Measurements from ENCODE around the gene MRTFB.

MRTFB gene

GRCh38 chr16:14284930-14285512 lies 213.9 kb downstream of the MRTFB start:
- TF ChIP-seq CTCF (IDR thresholded peaks at IDR 0.05; ENCODE audit: low read depth, low read length) (peak; percentile 7), MAX (IDR thresholded peaks at IDR 0.05; ENCODE audit: low read depth, low read length) (0 out of 2 replicates have a peak, but pooled peaks have one; percentile 9), MYC (IDR thresholded peaks at IDR 0.05; ENCODE audit: low read depth, low read length) (no peak)
- DNase-seq (ENCODE audit: low read depth): no peak
- H3K4me3 ChIP-seq (ENCODE audit: low read depth, low read length): peak overlapping the region; percentile 80

DNA sequence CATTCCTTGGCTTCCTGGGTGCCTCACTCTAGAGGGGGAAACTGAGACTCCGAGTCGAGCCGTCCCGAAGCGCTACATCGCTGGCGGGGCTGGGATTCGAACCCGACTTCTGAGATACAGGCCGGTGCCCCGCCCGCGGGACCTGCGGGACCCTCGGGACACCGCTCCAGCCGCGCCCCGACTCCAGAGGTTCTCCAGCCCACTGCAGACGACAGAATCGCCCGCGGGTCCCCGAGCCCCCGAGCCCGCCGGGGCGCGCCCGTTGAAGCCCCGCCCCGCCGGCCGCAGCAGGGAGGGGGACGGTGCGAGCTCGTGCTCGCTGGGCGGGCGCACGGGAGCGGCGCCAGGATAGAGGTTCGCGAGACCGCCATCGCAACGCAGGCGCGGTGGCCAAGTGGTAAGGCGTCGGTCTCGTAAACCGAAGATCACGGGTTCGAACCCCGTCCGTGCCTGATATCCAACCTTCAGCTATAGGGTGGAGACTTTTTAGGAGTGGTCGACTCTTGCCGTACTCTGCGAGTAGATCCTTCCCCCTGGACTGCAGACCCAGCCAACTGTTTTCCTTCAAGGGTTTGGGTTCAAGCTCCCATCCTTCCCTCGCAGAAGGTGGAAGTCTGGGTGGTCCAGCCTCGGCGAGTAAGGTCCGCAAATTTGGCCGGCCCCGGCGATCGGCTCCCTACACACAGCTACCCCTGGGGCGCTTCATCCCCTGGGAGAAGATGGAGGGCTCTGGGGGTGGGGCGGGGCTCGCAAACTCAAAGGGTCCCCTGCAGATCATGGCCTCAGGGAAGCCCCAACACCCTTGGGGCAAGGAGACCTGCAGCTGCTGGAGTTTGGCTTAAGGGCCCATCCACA lies 214.6 kb downstream of the MRTFB start:
- peak; percentile 96 for DNase-seq (ENCODE audit: low read depth)
- TF ChIP-seq MYC (IDR thresholded peaks at IDR 0.05; ENCODE audit: low read depth, low read length) (peak; percentile 66), CTCF (IDR thresholded peaks at IDR 0.05; ENCODE audit: low read depth, low read length) (no peak), POLR2A (IDR thresholded peaks at IDR 0.05; ENCODE audit: extremely low read depth, insufficient read length) (peak; percentile 22), MAX (IDR thresholded peaks at IDR 0.05; ENCODE audit: low read depth, low read length) (peak; percentile 60)
- peak overlapping the region; percentile 80 for H3K4me3 ChIP-seq (ENCODE audit: low read depth, low read length)

DNA sequence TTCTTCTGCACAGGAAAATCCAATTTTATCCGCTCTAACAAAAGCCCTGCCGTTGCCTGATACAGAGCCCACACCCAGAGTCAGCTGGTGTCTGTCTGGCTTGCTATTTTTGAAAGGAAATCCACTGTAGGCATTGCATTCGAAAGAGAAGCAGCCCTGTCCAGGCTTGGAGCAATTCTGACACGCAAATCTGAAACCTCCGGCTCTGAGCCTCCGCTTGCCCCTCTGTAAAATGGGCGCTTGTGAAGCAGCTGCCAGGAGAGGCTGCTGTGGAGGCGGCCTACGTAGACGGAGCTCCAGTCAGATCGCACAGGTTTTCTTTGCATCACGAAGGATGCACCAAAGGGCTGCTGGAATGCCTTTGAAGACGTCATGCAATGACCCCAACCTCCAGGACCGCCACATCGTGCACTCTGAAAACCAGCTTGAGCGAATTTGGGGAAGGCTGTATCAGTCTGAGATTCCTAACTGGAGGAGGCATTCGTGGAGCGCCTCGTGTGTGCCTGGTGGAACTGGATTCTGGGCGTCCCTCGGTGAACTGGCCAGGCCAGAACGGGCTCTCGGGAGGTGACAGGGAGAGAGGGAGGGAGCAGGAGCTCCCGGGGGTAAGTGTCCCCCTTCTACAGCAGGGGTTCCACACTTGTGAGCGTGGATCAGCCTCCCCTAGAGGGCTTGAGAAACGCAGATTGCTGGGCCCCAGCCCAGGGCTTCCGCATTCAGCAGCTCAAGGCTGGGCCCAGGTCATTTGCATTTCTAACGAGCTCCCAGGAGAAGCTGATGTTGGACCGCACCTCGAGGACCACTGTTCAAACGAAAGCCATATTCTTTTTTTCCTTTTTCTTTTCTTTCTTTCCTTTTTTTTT lies 215.5 kb downstream of the MRTFB start:
- H3K4me3 ChIP-seq (ENCODE audit: low read depth, low read length): no peak overlapping the region
- TF ChIP-seq CTCF (IDR thresholded peaks at IDR 0.05; ENCODE audit: low read depth, low read length) (no peak), MYC (IDR thresholded peaks at IDR 0.05; ENCODE audit: low read depth, low read length) (no peak), MAX (IDR thresholded peaks at IDR 0.05; ENCODE audit: low read depth, low read length) (no peak), POLR2A (IDR thresholded peaks at IDR 0.05; ENCODE audit: extremely low read depth, insufficient read length) (no peak)
- DNase-seq (ENCODE audit: low read depth): no peak

DNA sequence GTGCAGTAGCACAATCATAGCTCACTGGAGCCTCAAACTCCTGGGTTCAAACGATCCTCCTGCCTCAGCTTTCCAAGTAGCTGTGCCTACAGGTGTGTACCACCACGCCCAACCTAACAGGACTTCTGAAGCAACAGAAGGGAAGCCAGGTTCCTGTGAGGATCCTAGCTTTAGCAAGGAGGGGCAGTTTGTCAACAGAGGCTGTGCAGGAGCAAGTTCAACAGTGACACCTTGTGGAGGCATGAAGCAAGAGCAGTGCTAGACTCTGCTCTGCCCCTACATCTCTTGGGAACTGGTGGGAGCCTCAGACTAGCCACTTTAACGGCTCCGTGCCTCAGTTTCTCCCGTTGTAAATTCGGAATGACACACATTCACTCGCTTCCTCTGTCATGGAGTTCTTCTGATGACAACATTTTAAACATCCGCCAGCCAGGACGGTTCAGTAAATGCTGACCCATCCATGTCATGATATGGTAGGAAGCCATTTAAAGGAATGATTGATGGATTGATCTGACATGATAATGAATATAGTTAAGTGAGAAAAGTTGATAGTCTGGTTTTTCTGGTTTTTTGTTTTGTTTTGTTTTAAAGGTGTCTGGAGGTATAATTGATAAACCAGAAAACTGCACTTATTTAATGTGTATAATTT lies 218.7 kb downstream of the MRTFB start:
- TF ChIP-seq POLR2A (IDR thresholded peaks at IDR 0.05; ENCODE audit: extremely low read depth, insufficient read length) (no peak), CTCF (IDR thresholded peaks at IDR 0.05; ENCODE audit: low read depth, low read length) (peak; percentile 58), MAX (IDR thresholded peaks at IDR 0.05; ENCODE audit: low read depth, low read length) (no peak)
- H3K4me3 ChIP-seq (ENCODE audit: low read depth, low read length): no peak overlapping the region
- DNase-seq (ENCODE audit: low read depth): peak; percentile 62

GRCh38 chr16:14291286-14291685 lies 220.2 kb downstream of the MRTFB start:
- no peak for DNase-seq (ENCODE audit: low read depth)
- no peak overlapping the region for H3K4me3 ChIP-seq (ENCODE audit: low read depth, low read length)
- TF ChIP-seq MYC (IDR thresholded peaks at IDR 0.05; ENCODE audit: low read depth, low read length) (no peak), MAX (IDR thresholded peaks at IDR 0.05; ENCODE audit: low read depth, low read length) (no peak), POLR2A (IDR thresholded peaks at IDR 0.05; ENCODE audit: extremely low read depth, insufficient read length) (no peak), CTCF (IDR thresholded peaks at IDR 0.05; ENCODE audit: low read depth, low read length) (no peak)

Data from NB4 (cell line).